OCI-LY7 (cell line): Measurements from ENCODE around the gene KRTAP4-9. TPM values are rescaled to one million over a fixed set of nuclear protein-coding genes. Genes with fewer than 3 reads are reported as not detected.

Source experiments
- BruUV-seq: library from RNA; stranded (reverse); fragments of 400-500 nt; replicated peaks from 2 replicates; lab custom pipeline; 2021; lab: Mats Ljungman, UMichigan
- CTCF ChIA-PET: fragments of 300-600 bp; sonication (Branson Sonifier 250); formaldehyde crosslinking; loops from one replicate; lab custom pipeline; 2022; ENCODE audit warnings: antibody characterized with exemption; ENCODE audit not compliant: unreplicated experiment; lab: Charles Lee
- POLR2A ChIA-PET: fragments of 300-600 bp; sonication (Branson Sonifier 250); formaldehyde crosslinking; loops from one replicate; lab custom pipeline; 2022; ENCODE audit warnings: antibody characterized with exemption; lab: Charles Lee
- DNase-seq: peaks from one replicate; pipeline ENCODE4 v3.0.0-alpha.2; 2015; ENCODE audit warnings: low spot score
- H2AFZ ChIP-seq: fragments of 200-600 bp; sonication (generic), shearing (Covaris generic); 2 replicates; pipeline ENCODE4 v1.6.1; 2014; ENCODE audit warnings: mild to moderate bottlenecking, antibody characterized with exemption, low read length, moderate library complexity
- H3K27ac ChIP-seq: fragments of 200-600 bp; sonication (generic); 2 replicates; pipeline ENCODE4 v1.5.1; 2014; ENCODE audit warnings: mixed run types, low read depth, mild to moderate bottlenecking, moderate library complexity, low read length, inconsistent platforms; ENCODE audit not compliant: poor library complexity, severe bottlenecking
- H3K36me3 ChIP-seq: fragments of 200-600 bp; sonication (generic); 2 replicates; pipeline ENCODE4 v1.6.1; 2014; ENCODE audit warnings: mild to moderate bottlenecking, antibody characterized with exemption, low read length, moderate library complexity, mixed read lengths; ENCODE audit not compliant: insufficient read depth
- H3K4me1 ChIP-seq: fragments of 200-600 bp; sonication (generic); 2 replicates; pipeline ENCODE4 v1.5.1; 2014; ENCODE audit warnings: mild to moderate bottlenecking, low read length; ENCODE audit not compliant: insufficient read depth, poor library complexity, severe bottlenecking
- H3K4me2 ChIP-seq: fragments of 200-600 bp; sonication (generic); 2 replicates; pipeline ENCODE4 v1.6.1; 2014; ENCODE audit warnings: mild to moderate bottlenecking, low read length
- H3K4me3 ChIP-seq: fragments of 200-600 bp; sonication (generic); 2 replicates; pipeline ENCODE4 v1.5.1; 2014; ENCODE audit warnings: mild to moderate bottlenecking, low read depth, low read length; ENCODE audit not compliant: poor library complexity, severe bottlenecking
- H3K79me2 ChIP-seq: fragments of 200-600 bp; sonication (generic); 2 replicates; pipeline ENCODE4 v1.6.1; 2016; ENCODE audit warnings: low read depth, mild to moderate bottlenecking, low read length, moderate library complexity, mixed read lengths; ENCODE audit not compliant: insufficient read depth
- H3K9me2 ChIP-seq: fragments of 200-600 bp; sonication (generic); 2 replicates; pipeline ENCODE4 v1.6.1; 2016; ENCODE audit warnings: mild to moderate bottlenecking, low read length, mixed read lengths; ENCODE audit not compliant: insufficient read depth
- H3K9me3 ChIP-seq: fragments of 200-600 bp; sonication (generic); 2 replicates; pipeline ENCODE4 v1.6.1; 2014; ENCODE audit warnings: mild to moderate bottlenecking, mixed run types, low read length, mixed read lengths
- H4K20me1 ChIP-seq: fragments of 200-600 bp; sonication (generic); 2 replicates; pipeline ENCODE4 v1.6.1; 2014; ENCODE audit warnings: mild to moderate bottlenecking, antibody characterized with exemption, low read length, moderate library complexity, mixed read lengths; ENCODE audit not compliant: insufficient read depth
- EZH2phosphoT487 ChIP-seq: fragments of 200-600 bp; sonication (generic); IDR thresholded peaks from 2 replicates; pipeline ENCODE4 v1.6.1; 2018; ENCODE audit warnings: low read depth, borderline replicate concordance, mild to moderate bottlenecking, mixed run types, antibody characterized with exemption, low read length, moderate library complexity, mixed read lengths
- intact Hi-C: fragments of 100-400 bp; cut with micrococcal nuclease; formaldehyde crosslinking; loops from one replicate; pipeline ENCODE4 v1.10.0; 2022; ENCODE audit not compliant: unreplicated experiment
- total RNA-seq, 2 experiments: library from RNA; depleted of rRNA in 1 of 2; stranded (reverse); fragments of >200 nt in 1 of 2; shearing (Covaris generic) in 1 of 2; gene quantifications; 2 replicates each; pipeline ENCODE4 v1.2.3, GENCODE V29; 2014 to 2022
- TF ChIP-seq, protein P1 (sequence below): fragments of 200-600 bp; sonication (generic); conservative IDR thresholded peaks from 2 replicates; pipeline ENCODE4 v1.5.1; 2014; ENCODE audit warnings: mild to moderate bottlenecking, antibody characterized with exemption, low read length, moderate library complexity, mixed read lengths

Gene KRTAP4-9
- total RNA-seq, 2 experiments from 2014 or later, result not detected

DNA sequence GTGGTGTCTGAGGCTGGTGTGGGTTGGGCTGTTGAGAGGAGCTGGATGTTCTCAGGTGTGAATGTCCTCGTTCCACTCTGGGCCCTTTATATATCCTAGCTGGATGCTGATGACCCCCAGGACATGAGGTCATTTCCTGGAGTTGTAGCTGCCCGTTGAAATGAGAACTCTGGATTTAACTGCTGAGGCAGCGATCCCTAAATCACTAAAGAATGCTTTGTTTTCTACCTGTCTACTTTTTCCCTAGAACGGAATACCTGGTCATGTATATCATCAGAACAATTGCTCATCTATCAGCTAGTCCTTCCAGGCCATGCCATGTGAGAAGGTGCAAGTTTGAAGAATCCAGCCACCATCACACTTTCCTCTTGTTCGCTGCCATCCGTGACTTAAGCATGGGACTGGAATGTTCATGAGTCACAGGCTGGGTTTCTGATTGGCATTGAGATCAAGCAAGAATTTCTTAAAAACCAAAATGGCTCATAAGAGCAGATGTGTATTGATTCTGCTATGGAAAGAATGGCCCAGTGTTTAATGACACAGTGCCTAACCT is 45.1 kb upstream of the KRTAP4-9 start, which contains the start of gene KRTAP2-3:
Gene KRTAP2-3 (minus strand): TSS at position 63 of the 553 bp plus-strand sequence. CDS start 64 bp downstream, outside the sequence.
- intact Hi-C loops, result no loop called here
- H3K9me3 ChIP-seq, result no peaks in the 10 kb centered on the region
- no peaks in the 10 kb centered on the region for H3K4me1 ChIP-seq
- no peak within 1 kb of the TSS for H3K27ac ChIP-seq
- H2AFZ ChIP-seq, result no peak within 1 kb of the TSS
- H3K9me2 ChIP-seq, result no peaks in the 10 kb centered on the region
- no peaks in the 10 kb centered on the region for H4K20me1 ChIP-seq
- DNase-seq, result no peak
- CTCF ChIA-PET, result no interaction called here
- no peaks in the 10 kb centered on the region for H3K79me2 ChIP-seq
- no peaks in the 10 kb centered on the region for H3K36me3 ChIP-seq
- POLR2A ChIA-PET, result no interaction called here
- H3K4me2 ChIP-seq, result no peak within 1 kb of the TSS
- BruUV-seq, result no TSS peak
- TF ChIP-seq EZH2phosphoT487, result no peak
- TF ChIP-seq, protein P1, sequence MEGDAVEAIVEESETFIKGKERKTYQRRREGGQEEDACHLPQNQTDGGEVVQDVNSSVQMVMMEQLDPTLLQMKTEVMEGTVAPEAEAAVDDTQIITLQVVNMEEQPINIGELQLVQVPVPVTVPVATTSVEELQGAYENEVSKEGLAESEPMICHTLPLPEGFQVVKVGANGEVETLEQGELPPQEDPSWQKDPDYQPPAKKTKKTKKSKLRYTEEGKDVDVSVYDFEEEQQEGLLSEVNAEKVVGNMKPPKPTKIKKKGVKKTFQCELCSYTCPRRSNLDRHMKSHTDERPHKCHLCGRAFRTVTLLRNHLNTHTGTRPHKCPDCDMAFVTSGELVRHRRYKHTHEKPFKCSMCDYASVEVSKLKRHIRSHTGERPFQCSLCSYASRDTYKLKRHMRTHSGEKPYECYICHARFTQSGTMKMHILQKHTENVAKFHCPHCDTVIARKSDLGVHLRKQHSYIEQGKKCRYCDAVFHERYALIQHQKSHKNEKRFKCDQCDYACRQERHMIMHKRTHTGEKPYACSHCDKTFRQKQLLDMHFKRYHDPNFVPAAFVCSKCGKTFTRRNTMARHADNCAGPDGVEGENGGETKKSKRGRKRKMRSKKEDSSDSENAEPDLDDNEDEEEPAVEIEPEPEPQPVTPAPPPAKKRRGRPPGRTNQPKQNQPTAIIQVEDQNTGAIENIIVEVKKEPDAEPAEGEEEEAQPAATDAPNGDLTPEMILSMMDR, result no peak
- H3K4me3 ChIP-seq, result no peak within 1 kb of the TSS

DNA sequence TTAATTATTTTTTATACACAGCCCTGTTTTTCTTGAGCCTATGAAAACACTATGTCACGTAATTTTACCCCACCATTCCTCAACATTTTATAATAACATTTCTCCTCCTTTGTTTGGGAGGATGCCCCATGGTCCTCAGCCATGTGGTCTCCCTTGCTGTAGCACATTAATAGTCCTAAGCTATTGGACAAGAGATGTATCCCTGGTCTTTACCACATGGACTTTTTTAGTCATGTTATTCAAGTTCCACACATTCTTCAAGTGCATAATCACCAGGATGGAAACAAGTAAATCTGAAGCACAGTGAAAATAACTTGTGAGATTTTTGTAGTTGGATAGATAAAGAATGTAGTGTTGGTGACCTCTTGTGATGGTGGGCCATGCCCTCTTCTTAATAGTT is 43.2 kb upstream of the KRTAP4-9 start:
- BruUV-seq, result no TSS peak
- H3K79me2 ChIP-seq, result no peaks in the 10 kb centered on the region

DNA sequence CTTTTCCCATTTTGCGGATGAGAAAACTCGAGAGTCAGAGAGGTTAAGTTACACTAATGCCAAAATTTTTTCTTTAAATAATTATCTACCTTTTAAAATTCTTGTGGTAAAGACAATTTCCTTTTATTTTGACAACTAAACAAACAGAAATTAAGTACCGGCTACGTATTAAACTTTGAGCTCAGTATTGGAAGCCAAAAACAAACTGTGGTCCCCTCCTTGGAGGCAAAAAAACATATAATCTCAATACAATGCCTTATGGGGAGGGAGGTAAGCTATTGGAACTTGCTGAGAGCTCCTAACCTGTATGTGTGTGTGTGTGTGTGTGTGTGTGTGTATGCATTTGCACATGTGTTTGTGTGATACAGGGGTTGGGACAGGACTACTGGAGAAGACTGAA is 41.7 kb upstream of the KRTAP4-9 start:
- no peaks in the 10 kb centered on the region for H3K4me1 ChIP-seq
- DNase-seq, result no peak
- H4K20me1 ChIP-seq, result no peaks in the 10 kb centered on the region
- H3K4me2 ChIP-seq, result no peak overlapping the region
- no peaks in the 10 kb centered on the region for H3K9me2 ChIP-seq
- ChIA-PET CTCF (no interaction called here), POLR2A (no interaction called here)
- H3K9me3 ChIP-seq, result no peaks in the 10 kb centered on the region
- no TSS peak for BruUV-seq
- no peaks in the 10 kb centered on the region for H3K79me2 ChIP-seq
- no peak overlapping the region for H3K27ac ChIP-seq
- no peak overlapping the region for H3K4me3 ChIP-seq
- intact Hi-C loops, result no loop called here
- TF ChIP-seq EZH2phosphoT487, result no peak
- TF ChIP-seq, protein P1, result no peak
- no peak overlapping the region for H2AFZ ChIP-seq
- H3K36me3 ChIP-seq, result no peaks in the 10 kb centered on the region

More for the DNA sequence above, 43.2 kb upstream of the KRTAP4-9 start:
- no peaks in the 10 kb centered on the region for H3K36me3 ChIP-seq
- intact Hi-C loops, result no loop called here
- H3K4me1 ChIP-seq, result no peaks in the 10 kb centered on the region
- ChIA-PET POLR2A (no interaction called here), CTCF (interaction anchor here (0.6 kb wide), 1 partner anchor 116 kb away, joined by 3 read pairs; the partner anchor contains the start of gene KRTAP4-2)
- no peak overlapping the region for H3K4me3 ChIP-seq
- DNase-seq, result no peak
- no peak overlapping the region for H3K4me2 ChIP-seq
- no peaks in the 10 kb centered on the region for H4K20me1 ChIP-seq
- no peak overlapping the region for H3K27ac ChIP-seq
- no peaks in the 10 kb centered on the region for H3K9me2 ChIP-seq
- no peak overlapping the region for H2AFZ ChIP-seq
- H3K9me3 ChIP-seq, result no peaks in the 10 kb centered on the region
- TF ChIP-seq, protein P1, result no peak
- no peak for TF ChIP-seq EZH2phosphoT487
